Measurements from ENCODE around the gene TAGLN3.

Gene TAGLN3

DNA sequence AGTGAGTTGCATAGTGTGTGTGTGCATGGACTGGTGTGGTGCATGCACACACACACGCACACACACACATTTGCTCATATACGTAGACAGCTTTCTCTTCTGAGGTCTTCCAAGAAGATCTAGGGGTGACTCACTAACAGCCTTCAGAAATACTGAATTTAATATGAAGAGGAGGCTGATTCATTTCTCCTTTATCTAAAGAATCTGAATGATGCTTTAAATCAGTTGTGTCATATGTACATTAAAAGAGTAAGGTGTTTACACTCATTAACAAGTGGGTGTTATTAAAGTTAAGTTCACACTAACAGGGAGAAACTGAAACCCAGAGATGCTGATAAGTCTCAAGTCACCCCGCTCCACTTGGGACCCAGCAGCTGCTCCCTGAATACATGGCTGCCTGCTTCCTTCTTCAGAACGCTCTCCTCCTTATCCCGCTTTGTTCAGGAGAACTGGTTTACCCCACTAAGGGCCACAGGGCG lies 57.8 kb downstream of the TAGLN3 start:
- DNase-seq, result no peak

DNA sequence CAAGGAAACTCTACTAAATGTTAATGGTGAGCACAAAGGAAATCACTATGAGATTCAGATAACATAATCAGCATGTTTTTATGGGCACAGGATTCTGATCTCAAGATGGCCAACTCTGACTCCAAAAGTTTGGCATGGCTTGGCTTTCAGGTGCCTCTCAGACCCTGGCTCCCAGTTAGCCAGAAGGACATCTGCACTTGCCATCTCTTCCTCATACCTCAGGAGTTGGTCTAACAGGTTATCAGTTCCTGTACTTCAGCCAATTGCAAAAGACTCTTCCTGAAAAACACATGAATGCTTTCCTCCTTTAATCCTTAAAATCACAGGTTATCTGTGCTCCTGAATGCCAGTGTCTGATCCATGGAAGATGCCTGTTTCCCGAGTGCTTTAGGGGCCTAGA lies 60.8 kb downstream of the TAGLN3 start:
- no peak for DNase-seq

DNA sequence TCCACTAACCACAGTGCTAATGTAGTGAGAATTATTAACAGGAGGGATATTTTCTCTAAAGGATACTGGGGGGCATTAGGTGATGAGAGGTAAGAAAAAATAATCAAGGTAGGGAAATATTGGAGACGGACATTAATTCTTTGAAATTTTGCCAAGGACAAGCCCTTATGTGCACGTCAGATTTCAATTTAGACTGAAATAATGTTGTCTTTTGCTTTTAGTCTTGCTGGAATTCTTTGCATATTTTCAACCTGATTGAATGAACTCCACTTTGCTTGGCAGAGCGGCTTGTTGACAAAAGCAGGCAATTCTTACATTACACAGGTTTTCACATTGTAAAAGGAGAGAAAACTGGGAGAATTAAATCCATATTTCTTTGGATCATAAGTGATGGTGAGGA lies 62.4 kb downstream of the TAGLN3 start:
- DNase-seq, result no peak

All from NCI-H1694 treated with DMSO at 0.1 percent for 48 hours (cell line).